HG03457 (cell line): Measurements from ENCODE around the gene SMTN.
"Not testable (repeated sequence)": the region's sequence is repeated elsewhere in the genome, so short reads cannot be mapped to it uniquely, and the experiment has no call there.

Source experiments
- ATAC-seq: cut with Tn5 transposase; IDR thresholded peaks from one replicate; pipeline ENCODE4 v1.9.1; 2021; ENCODE audit warnings: moderate number of reproducible peaks; ENCODE audit not compliant: unreplicated experiment

Gene SMTN

DNA sequence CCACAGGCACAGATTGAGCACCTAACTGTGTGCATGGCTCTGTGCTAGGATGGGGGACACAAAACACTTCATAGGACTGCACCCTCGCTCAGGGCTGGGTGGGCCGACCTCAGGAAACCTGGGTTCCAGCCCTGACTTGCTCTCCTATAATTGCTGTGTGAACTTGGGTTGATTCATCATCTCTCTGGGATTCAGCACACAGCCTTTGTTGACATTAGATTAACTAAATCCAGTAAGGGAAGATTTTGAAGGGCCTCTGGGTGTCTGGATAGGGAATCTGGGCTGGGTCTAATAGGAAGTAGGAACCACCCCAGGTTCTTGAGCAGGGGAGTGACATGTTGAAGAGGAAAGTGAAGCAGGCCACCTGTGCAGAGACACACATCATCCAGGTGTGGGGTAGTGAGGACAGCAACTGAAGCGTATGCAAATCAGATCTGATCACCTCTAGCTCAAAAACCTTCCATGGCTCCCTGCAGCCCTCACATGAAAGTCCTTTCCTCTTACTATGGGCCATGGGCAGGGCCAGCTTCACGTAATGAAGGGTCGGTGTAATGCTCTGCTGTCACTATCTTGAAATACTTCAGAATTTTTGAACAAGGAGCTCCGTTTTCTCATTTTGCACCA, 11.3 kb upstream of the SMTN start:
- ATAC-seq: not testable (repeated sequence)

DNA sequence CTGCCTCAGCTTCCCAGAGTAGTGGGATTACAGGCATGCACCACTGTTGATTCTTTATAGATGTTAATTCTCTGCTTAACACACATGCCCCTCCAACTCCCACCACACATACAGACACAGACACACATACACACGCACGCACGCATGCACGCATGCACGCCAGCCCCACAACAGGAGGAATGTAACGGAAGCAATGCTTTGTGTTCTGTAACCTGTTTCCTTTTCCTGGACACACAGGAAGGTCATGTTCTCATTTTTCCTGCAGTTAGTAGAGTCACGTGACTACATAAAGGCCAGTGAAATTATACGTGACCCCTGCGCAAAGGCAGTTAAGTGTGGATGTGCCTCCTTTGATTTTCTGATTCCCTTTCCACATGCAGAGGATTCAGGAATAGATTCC, 8.0 kb upstream of the SMTN start:
- not testable (repeated sequence) for ATAC-seq

DNA sequence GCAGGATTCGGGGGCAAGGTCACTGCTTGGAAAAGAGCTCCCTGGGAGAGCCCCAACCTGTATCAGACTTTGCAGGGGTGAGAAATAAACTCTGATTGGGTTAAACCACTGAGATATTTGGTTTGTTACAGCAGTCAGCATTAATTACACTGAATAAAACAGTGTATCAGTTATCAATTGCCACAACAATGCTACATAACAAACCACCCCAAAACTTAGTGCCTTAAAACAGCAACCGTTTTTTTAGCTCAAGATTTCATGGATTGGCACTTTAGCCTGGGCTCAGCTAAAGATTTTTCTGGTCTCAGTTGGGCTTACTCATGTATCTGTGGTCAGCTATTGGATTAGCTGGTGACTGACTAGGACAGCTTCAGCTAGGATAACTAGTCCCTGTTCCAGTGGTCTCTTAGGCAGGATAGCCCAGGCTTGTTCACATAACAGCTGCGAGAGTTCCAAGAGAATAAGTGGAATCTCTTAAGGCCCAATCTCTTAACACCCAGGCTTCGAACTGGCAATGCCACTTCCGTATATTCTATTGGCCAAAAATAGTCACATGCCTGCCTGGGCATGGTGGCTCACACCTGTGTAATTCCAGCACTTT, 7.5 kb upstream of the SMTN start:
- not testable (repeated sequence) for ATAC-seq

DNA sequence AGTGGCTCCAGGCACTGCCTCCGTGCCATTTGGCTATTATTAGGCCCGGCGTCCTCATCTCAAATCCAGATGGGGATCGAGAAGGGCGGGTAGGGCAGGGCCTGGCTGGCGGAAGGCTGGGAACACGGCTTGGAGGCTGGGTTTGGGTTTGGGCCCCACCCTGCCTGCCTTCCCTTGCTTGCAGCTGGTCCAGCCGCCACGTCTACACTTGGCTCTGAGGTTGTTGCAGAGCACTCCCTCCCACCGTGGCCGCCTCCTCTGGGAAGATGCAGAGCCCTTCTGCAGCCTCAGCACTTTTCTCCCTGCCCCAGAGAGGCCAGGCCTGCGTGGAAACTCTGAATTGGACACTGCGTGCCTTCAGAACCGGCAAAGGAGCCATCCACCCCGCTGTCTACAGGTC, 5.2 kb upstream of the SMTN start:
- ATAC-seq: no peak

DNA sequence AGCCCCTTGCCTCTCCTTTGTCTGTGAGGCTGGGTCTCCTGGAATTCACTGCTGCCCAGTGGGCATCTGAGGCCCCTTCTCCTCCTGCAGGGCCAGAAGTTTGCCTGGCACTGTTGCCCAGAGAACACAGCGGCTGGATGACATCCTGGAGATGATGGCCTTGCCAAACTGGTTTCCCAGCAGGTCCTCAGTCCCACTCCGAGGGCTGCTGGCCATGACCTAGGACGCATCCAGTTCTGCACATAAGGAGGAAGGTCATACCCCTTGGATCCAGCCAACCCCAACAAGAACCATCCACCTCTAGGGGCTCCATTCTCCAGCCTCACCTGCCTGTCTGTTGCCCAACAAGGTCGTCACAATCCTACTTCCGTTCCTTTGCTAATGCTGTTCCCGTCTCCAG, 3.4 kb upstream of the SMTN start:
- ATAC-seq: no peak

DNA sequence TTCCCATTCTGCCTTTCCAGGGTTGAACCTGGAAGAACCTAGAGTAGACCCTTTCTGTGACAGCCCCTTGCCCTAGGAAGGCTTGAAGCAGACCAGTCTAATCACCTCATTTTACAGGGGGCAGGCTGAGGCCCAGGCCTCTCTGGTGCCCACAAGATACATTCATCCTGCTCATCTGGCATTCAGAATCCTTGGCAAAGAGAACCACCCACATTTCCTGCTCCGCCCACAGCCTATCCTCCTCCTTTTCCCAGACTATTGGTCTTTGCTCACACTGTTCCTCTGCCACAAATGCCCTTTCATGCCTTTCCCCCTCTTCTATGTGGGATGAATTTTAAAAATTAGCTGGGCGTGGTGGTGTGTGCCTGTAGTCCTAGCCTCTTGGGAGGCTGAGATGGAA, 2.7 kb upstream of the SMTN start:
- ATAC-seq: not testable (repeated sequence)

DNA sequence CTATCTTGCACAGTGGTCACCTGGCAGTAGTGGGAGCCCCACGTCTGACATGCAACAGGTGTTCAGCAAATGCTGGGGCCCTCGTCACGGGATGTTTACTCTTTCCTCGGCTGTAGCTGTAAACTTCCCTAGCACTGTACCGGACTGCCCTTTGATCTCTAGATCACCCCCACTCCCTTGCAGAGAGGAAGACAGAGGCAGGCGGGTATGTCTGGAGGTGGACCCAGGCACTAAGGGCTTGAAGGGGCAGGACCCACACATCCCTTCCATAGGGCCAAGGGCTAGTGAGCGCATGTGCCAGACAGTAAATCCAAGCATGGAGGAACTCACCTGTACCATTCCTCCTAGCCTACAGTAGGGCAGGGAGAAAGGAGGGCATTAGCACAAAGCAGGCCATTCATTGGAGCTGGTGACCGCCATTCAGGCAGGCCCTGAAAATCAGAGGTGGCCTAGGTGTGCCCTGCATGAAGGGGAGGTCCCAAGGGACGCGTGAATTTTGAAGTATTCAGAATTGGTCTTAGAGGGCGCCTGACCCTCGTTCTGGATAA, 1.9 kb upstream of the SMTN start:
- no peak for ATAC-seq

DNA sequence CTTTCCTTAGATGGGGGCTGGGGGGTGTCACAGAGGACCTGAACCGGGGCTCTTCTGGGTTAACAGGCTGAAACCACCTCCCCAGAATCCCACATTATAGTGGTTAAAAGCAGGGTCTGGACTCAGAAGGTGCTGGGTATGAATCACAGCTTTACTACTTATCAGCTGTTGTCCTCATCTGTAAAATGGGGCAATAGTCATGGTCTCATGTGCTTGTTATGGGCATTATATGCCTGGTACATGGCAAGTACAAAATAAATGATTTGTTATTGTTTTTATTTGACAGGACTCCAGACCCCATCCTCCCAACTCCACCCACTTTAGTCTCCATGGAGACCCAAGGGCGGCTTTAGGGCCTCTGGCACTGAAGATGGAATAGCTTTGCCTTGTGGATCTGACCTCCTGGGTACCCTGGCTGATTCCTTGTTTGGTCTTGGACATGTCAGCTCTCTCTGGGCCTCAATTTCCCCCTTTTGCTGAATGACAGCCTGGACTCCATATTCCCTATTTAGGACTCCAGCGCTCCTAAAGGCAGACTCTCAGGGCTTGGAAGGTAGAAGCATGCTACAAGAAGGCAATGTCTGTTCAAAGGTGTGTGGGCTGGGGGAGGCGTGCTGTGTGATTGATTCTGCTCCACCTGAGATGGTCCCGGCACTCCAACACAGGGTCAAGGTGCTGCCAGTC, 812 bp upstream of the SMTN start:
- ATAC-seq: no peak

DNA sequence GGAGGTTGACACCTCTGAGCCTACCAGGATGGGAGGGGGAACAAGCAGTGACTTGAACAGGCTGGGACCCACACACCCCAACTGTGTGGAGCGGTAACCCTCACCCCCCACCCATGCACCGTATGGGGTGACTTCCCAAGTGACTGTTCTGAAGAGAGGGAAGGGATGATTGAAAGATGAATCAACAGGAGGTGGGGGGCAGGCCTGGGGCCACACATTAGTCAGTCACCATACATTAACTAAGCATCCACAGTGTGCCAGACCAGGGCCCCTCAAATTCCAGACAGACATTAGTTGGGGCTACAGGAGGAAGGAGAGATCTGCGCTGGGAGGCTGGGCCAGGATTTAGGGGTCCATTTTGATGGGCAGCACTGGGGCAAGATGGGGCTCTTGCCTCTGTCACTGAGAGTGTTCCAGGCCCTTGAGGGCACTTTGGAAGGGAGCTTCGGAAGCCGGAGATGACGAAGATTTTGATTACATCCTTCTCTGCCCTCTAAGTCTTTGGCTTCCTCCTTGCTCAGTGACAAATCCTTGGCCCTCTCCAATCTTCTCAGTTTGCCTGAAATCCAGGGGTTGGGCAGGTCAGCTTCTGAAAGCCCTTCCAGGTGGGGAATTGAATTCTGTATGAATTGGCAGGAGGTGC, 966 bp downstream of the SMTN start:
- ATAC-seq: no peak

DNA sequence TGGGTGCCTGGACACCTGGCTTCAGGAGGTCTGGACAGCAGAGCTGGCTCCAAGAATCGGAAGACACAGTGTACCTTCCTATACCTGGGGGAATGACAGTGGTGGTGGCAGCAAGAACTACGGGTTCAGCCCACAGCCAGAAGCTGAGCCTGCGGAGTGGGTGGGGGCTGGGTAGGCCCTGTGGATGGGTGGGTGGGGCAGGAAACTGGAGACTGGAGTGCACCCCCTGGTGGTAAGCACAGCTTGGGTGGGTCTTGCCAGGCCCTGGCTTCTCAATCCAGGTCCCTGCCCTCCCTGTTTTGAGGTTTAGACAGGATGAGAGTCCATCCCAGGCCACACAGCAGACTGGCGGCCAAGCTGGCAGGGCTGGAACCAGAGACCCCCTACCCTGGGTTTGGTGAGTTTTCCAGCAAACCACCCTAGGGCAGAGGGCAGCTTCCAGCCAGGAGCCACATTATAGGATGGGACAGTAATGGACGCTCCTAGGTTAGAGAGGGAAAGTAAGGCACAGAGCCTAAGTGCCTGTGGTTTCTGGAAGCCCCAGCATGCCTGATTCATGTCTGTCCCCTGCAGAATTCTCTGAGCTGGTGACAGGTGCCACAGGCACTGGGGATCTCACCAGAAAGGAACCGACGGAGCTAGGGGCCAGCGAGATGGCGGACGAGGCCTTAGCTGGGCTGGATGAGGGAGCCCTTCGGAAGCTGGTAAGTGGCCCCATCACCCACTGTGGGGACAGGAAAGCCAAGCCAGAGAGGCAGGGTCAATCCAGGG, 1.7 kb downstream of the SMTN start:
- ATAC-seq: no peak

DNA sequence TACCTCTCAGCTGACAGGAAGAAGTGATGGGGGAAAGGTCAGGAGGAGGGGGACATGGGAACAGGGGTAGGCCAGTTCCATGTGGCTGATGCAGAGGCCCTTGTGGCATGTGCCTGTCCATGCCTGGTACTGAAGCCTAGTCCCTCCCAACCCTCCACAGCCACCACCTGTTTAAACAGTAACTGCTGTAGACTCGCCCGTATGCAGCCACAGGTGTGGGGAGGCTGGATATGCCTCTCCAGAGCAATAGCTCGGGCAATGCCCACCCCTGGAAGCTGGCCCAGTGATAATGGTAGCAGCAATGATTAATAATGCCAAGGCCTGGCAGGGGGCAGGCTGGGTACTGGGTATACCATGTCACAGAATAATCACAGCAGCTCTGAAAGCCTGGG, 2.3 kb downstream of the SMTN start:
- ATAC-seq: no peak

DNA sequence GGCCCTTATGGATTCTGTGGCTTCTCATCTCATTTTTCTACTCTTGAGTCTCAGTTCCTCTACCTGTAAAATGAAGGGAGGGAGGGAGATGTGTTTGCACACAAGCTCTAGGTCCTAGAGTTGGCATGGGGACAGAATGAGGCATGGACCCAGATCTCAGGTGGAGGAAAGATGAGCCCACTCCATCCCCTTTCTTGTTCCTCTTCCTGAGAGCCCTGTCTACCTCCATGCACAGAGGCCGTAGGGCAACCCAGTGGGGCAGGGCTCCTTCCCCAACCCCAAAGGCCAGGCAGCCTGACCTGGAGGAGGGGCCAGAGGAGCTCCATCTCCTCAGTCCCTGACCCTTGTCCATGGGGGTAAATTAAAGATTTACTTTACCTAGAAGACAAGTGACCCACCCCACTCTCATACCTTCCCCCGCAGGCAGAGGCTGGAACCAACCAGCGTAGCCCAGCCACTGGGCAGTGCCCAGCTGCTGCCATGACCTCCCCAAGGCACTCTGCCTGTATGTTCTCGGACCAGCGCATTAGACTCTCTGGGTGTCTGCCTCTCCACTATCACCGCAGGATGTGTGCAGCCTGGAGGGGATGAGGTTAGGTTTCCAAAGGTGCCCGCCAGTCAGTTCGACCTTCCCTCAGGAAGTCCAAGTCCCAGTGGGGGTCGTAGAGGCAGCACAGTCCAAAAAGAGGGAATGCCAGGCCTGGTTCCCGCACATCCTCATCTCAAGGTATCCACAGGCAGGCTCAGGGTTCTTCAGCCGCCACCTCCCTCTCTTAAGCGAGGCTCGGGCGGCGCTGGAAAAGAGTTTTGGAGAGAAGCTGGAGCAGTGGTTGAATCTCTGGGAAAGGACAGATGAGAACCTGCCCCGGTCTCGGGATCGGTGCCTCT, 3.0 kb downstream of the SMTN start:
- no peak for ATAC-seq

DNA sequence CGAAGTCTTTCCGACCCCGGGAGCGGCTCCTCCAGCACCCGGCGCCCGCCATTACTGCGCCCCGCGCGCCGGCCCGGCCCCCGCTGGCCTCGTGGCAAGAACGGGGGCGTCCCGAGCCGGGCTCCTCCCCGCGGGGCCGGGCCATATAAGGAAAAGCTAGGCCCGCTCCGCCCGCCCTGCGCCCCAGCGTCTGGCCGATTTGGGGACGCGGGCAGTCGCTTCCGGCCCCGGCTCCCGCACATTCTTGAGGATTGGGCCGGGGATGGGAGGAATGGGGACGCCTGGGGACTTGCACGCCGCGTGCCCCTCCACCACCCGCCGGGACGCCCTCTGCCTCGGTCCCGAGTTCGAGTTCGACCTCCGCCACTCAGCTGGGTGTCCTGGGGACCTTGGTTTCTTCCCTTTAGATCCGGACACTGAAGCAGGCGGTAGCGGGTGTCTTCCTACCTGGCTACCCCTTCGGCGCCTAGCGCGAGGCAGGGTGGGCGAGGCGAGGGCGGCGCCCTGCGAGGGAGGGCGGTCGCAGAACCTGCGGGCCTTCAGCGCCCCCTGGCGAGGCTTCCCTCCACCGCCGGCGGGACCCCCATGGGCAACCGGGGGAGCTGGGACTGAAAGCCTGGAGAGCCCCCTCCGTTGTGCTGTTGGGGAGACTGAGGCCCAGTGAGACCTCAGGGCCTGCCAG, 3.8 kb downstream of the SMTN start:
- peak; percentile 48 for ATAC-seq

DNA sequence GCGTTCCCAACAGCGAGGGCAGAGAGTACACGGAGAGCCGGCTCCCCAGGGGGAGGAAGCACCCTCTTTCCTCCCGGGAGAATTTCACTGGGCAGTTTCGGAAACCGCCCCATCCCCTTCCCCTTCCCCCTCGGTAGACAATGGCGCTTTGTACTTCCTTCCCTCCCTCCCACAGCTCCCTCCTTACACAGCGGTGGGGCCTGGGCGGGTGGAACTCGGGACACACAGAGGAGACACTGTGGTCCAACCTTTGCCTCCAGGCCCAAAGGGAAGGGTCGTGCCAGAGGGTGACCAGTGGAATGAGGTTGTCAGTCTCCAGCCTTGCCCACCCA, 4.3 kb downstream of the SMTN start:
- ATAC-seq: no peak

DNA sequence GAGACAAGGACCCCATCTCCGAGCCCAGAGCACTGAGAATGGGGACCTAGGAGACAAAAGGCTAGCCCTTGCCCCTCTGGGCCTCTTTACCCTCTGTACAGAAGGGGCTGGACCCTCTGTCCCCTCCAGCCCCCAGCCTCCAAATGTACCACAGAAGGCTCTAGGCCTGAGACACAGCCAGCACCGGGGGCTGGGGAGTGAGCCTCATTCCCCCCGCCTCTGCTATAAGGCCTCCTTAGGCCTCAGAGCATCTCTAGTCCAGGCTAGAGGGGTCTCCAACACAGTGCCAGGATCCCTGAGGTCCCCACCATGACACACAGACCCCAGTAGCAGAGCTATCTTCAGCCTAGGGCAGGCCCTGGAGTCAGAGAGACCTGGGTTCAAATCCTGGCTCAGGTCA, 4.8 kb downstream of the SMTN start:
- no peak for ATAC-seq

DNA sequence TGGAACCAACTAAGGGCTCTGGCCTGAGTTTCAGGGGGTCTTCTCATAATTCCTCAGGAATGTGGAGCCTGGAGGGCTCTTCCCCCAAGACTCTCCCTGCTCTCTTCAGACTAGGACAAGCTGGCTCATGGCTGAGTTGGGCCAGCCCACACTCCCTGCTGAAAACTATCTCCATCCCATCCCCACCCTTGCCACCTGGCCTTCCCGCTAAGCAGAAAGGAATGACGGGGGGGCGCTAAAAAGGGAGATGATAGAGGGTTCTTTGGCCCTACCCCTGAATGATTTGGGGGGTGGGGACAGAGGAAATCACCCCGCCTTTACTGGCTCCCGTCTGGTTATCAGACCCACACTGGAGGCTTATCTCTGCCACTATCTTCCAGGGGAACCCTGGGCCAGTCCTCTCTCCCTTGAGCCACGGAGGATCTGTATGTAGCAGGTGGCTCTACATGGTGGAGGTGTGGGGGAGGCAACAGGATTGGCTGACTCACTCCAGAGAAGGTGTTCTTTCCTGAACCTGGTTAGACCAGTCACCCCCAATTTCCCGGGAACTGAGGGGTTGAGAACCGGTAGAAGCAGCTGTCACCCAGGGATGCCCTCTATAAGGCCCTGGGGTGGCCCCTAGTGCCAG, 5.7 kb downstream of the SMTN start:
- ATAC-seq: no peak

DNA sequence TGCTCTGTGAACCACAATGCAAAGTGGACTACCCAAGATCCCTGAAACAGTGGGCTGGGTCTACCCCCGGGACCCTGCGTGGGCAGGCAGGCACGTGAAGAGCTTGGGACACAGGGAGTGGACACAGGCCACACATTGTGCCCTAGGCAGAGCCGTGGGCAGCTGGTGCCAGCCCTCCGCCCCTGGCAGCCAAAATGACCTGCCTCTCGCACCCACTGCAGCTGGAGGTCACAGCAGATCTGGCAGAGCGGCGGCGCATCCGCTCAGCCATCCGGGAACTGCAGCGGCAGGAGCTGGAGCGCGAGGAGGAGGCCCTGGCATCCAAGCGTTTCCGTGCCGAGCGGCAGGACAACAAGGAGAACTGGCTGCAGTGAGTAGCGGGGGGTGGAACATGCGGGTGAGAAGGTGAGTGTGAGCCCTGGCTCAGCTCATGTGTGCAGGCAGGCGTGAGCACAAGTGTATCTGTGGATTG, 6.7 kb downstream of the SMTN start:
- no peak for ATAC-seq

DNA sequence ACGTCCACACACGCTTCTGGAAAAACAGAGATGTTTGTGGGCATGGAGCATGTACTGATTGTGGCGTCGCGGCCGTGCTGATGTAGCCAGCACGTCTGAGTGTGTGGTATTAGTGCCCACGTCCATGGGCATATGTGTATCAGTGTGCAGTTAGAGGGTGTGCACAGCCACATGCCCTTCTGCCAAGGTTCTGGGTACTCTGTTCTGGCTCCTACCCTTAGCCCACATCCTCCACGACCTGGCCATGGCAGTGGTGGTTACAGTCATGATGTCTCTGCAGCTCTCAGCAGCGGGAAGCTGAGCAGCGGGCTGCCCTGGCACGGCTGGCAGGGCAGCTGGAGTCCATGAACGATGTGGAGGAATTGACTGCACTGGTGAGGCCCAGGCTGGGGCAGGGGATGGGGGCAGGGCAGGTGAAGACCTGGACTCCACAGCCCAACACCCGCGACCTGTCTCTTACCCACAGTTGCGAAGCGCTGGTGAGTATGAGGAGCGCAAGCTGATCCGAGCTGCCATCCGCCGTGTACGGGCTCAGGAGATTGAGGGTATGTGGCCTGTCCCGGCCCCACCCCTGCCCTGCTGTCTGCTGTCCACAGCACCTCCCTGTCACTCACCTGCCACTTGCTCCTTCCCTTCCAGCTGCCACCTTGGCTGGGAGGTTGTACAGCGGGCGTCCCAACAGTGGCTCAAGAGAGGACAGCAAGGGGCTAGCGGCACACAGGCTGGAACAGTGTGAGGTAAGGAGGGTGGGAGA, 7.3 kb downstream of the SMTN start:
- no peak for ATAC-seq
